GM12878 (cell line): ENCODE data around the gene PTK7. TPM values are rescaled to one million over a fixed set of nuclear protein-coding genes. Genes with fewer than 3 reads are reported as not detected.

Source experiments
- ATAC-seq: fragments of 200-7000 bp; cut with Tn5 transposase; 3 replicates; pipeline ENCODE4 v1.9.1; 2020; ENCODE audit warnings: mild to moderate bottlenecking, moderate library complexity
- BruUV-seq: library from RNA; stranded (reverse); fragments of 400-500 nt; replicated peaks from 2 replicates; lab custom pipeline; 2021; lab: Mats Ljungman, UMichigan
- CTCF ChIA-PET: fragments of 300-600 bp; sonication (Branson Sonifier 250); formaldehyde crosslinking; extraction: SDS; loops from one replicate; lab custom pipeline; 2021; ENCODE audit warnings: inconsistent platforms; lab: Yijun Ruan, JAX
- POLR2A ChIA-PET: fragments of 350-600 bp; formaldehyde crosslinking; extraction: SDS; loops from one replicate; lab custom pipeline; 2021; ENCODE audit warnings: inconsistent platforms; lab: Charles Lee
- RAD21 ChIA-PET: fragments of 300-600 bp; sonication (Branson Sonifier 250); formaldehyde crosslinking; loops from one replicate; lab custom pipeline; 2023; ENCODE audit warnings: antibody characterized with exemption; ENCODE audit not compliant: unreplicated experiment; lab: Charles Lee
- SMC1A ChIA-PET: fragments of 300-600 bp; sonication (Branson Sonifier 250); formaldehyde crosslinking; loops from one replicate; lab custom pipeline; 2023; ENCODE audit not compliant: unreplicated experiment, uncharacterized antibody; lab: Charles Lee
- DNase-seq: peaks from one replicate; pipeline ENCODE4 v3.0.0-alpha.2; 2011; ENCODE audit warnings: low read depth, low spot score
- FAIRE-seq: peaks from 3 replicates; lab custom pipeline; 2011; peaks lifted over from hg19 to GRCh38; lab: Jason Lieb, UNC
- H2AFZ ChIP-seq: 2 replicates; pipeline ENCODE4 v1.6.0; 2011; ENCODE audit warnings: low read depth, low read length, control low read depth; ENCODE audit not compliant: control insufficient read depth
- H3K27ac ChIP-seq: 2 replicates; pipeline ENCODE4 v1.5.1; 2011; ENCODE audit warnings: control low read depth; ENCODE audit not compliant: control insufficient read depth, insufficient read depth
- H3K27me3 ChIP-seq, 2 experiments: replicated peaks in 1 of 2; 2 replicates each; pipeline versions ENCODE4 v1.6.0 to v1.6.1; 2011; ENCODE audit warnings: low read length in 1 of 2; ENCODE audit not compliant: control insufficient read depth in 2 of 2, insufficient read depth in 2 of 2
- H3K36me3 ChIP-seq, 2 experiments: 2 replicates each; pipeline ENCODE4 v1.5.1; 2011; ENCODE audit warnings: low read length in 1 of 2; ENCODE audit not compliant: control insufficient read depth in 2 of 2, insufficient read depth in 2 of 2
- H3K4me1 ChIP-seq: 2 replicates; pipeline ENCODE4 v1.6.1; 2011; ENCODE audit warnings: mild to moderate bottlenecking, low read length, moderate library complexity, mixed read lengths; ENCODE audit not compliant: control insufficient read depth, insufficient read depth
- H3K4me2 ChIP-seq: 2 replicates; pipeline ENCODE4 v1.6.0; 2011; ENCODE audit warnings: control low read depth; ENCODE audit not compliant: control insufficient read depth, insufficient read depth
- H3K4me3 ChIP-seq: fragments of 200-600 bp; sonication (generic); 2 replicates; pipeline ENCODE4 v1.5.1; 2016
- H3K79me2 ChIP-seq: 2 replicates; pipeline ENCODE4 v1.6.0; 2011; ENCODE audit warnings: low read length; ENCODE audit not compliant: control insufficient read depth, insufficient read depth
- H3K9ac ChIP-seq: 2 replicates; pipeline ENCODE4 v1.8.0; 2011; ENCODE audit warnings: low read length, control low read depth, mixed read lengths; ENCODE audit not compliant: control insufficient read depth, insufficient read depth
- H3K9me3 ChIP-seq: replicated peaks from 3 replicates; pipeline ENCODE4 v1.5.1; 2011; ENCODE audit warnings: mild to moderate bottlenecking, low read length; ENCODE audit not compliant: control insufficient read depth, insufficient read depth
- H4K20me1 ChIP-seq: 2 replicates; pipeline ENCODE4 v1.6.0; 2011; ENCODE audit not compliant: control insufficient read depth, insufficient read depth
- ASH2L ChIP-seq: fragments of 300-600, 200-600 bp; sonication (generic); IDR thresholded peaks from 2 replicates; pipeline ENCODE4 v1.6.1; 2017; ENCODE audit warnings: low read depth, mild to moderate bottlenecking, borderline replicate concordance
- ATF7 ChIP-seq: fragments of 450-650 bp; IDR thresholded peaks from 2 replicates; pipeline ENCODE4 v1.6.1; 2016; ENCODE audit warnings: low read depth, mild to moderate bottlenecking
- BRCA1 ChIP-seq: IDR thresholded peaks from 2 replicates; pipeline ENCODE4 v1.6.1; 2011; ENCODE audit warnings: low read depth, low read length, improper control_type of control experiment
- FOXK2 ChIP-seq: fragments of 450-650 bp; IDR thresholded peaks from 2 replicates; pipeline ENCODE4 v1.6.1; 2017; ENCODE audit warnings: mild to moderate bottlenecking, moderate library complexity
- RAD51 ChIP-seq: fragments of 450-650 bp; IDR thresholded peaks from 2 replicates; pipeline ENCODE4 v1.6.1; 2016; ENCODE audit warnings: moderate library complexity, mild to moderate bottlenecking, inconsistent platforms
- SP1 ChIP-seq: IDR thresholded peaks from one replicate; pipeline ENCODE4 v1.6.1; 2011; ENCODE audit warnings: low read depth, low read length
- ZNF217 ChIP-seq: fragments of 450-650 bp; IDR thresholded peaks from 2 replicates; pipeline ENCODE4 v1.6.1; 2017; ENCODE audit warnings: antibody characterized with exemption, mild to moderate bottlenecking
- WGBS: methylation state at CpG from one replicate; pipeline ENCODE4 v1.1.6; 2016; ENCODE audit warnings: low lambda C conversion rate; ENCODE audit not compliant: insufficient replicate concordance, insufficient coverage; ENCODE audit errors: missing lambda C conversion rate; 5-methylcytosine and 5-hydroxymethylcytosine counted together
- in situ Hi-C: fragments of 300-500 bp; cut with MboI; formaldehyde crosslinking; loops from 9 replicates; pipeline ENCODE4 v1.14.3; 2018; ENCODE audit warnings: mixed read lengths
- intact Hi-C: fragments of 100-400 bp; cut with micrococcal nuclease; formaldehyde crosslinking; loops from one replicate; pipeline ENCODE4 v1.14.2; 2022; ENCODE audit not compliant: unreplicated experiment
- polyA plus RNA-seq, 11 experiments: library from polyadenylated mRNA; depleted of rRNA in 4 of 11; unstranded in 6 of 11; stranded (reverse) in 5 of 11; fragments of >200 nt; fragmentation: Nextera tagmentation in 4 of 11; fragmentation: Illumina TruSeq in 1 of 11; extraction: Ambion mirVana in 4 of 11; extraction: Trizol in 1 of 11; gene quantifications; 1 replicate in 1 of 11; 2 replicates in 10 of 11; pipeline versions ENCODE4 v1.2.1 to v1.2.3, GENCODE V29; 2011 to 2016; ENCODE audit warnings: inconsistent platforms in 2 of 11, missing spikeins in 2 of 11, low read depth in 1 of 11
- total RNA-seq, 4 experiments: library from RNA; depleted of rRNA in 3 of 4; stranded (reverse); fragments of >200 nt in 3 of 4; fragmentation: Illumina TruSeq in 1 of 4; extraction: Trizol in 1 of 4; gene quantifications; 2 replicates each; pipeline versions ENCODE4 v1.2.1 to v1.2.3, GENCODE V29; 2013 to 2021
- TF ChIP-seq, protein P1 (sequence below): fragments of 450-650 bp; IDR thresholded peaks from 2 replicates; pipeline ENCODE4 v1.6.1; 2017; ENCODE audit warnings: mild to moderate bottlenecking, moderate library complexity
- TF ChIP-seq, protein P2 (sequence below): IDR thresholded peaks from 2 replicates; pipeline ENCODE4 v1.6.1; 2012; ENCODE audit warnings: improper control_type of control experiment, low read depth, low read length; ENCODE audit not compliant: insufficient replicate concordance
- TF ChIP-seq, protein P3 (sequence below): fragments of 450-650 bp; conservative IDR thresholded peaks from 2 replicates; pipeline ENCODE4 v1.6.1; 2017; ENCODE audit warnings: mild to moderate bottlenecking, moderate library complexity

The PTK7 gene
- total and polyA plus RNA-seq, 10 of the 15 experiments (the other 5 are each of a cell fraction or from before 2014, with no cell fraction given): 0.18 to 14.4 (median 3.3) TPM; not detected in 1

DNA sequence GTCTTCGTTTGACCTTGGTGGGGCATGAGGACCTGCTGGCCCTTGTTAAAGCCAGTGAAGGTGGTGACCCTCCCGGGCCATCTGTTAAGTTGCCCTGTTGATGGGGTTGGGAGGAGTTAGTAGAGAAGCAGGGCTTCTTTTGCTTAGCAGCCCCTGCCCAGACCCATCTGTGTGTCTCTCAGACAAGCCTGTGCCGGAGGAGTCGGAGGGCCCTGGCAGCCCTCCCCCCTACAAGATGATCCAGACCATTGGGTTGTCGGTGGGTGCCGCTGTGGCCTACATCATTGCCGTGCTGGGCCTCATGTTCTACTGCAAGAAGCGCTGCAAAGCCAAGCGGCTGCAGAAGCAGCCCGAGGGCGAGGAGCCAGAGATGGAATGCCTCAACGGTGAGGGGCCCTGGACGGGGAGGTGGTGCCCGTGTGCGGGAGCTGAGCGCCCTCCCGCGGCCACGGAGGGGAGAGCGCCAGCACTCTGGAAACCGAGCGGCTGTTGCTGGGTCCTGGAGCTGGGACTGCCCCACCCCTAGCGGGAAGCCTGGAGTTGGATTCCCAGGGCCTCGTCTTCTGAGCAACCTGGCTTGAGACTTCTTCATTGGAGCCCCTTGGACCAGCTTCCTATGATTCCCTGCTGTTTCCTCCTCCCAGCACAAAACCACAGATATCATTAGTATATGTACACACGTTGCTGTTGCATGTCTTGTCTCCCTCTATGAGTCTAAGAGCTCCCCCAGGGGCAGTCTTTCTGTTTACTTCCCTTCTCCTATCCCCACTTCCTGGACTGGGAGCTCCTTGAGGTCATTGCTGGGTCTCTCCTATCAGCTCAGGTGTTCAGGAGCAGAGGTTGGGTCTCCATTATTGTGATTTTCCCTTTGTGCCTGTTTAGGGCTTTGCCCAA lies 67.4 kb downstream of the PTK7 start:
- 23% methylated on average over 24 of the region's 25 CpGs for WGBS
- ChIA-PET SMC1A (interaction anchor here (0.7 to 3.0 kb wide), 23 partner anchors 9 to 455 kb away, joined by 3 to 19 read pairs (median 3); partner anchors contain the start of genes CUL7 and PEX6), RAD21 (interaction anchor here (0.6 to 2.7 kb wide), 28 partner anchors 9 to 482 kb away, joined by 3 to 16 read pairs (median 4); partner anchors contain the start of genes CUL7, KLC4, KLHDC3 and MRPL2), POLR2A (interaction anchor here (0.6 to 1.1 kb wide), 2 partner anchors 72 to 233 kb away, joined by 3 to 6 read pairs; no protein-coding TSS in a partner anchor), CTCF (interaction anchor here (0.5 to 3.0 kb wide), 60 partner anchors 8 to 498 kb away, joined by 3 to 28 read pairs (median 4); partner anchors contain the start of genes CUL7, KLC4, KLHDC3 and MEA1)
- no peaks in the 10 kb centered on the region for H3K9me3 ChIP-seq
- intact Hi-C loops (loop anchor here (1.0 kb wide), 3 partner anchors 73 to 242 kb away; no protein-coding TSS in a partner anchor), in situ Hi-C loops (loop anchor here (5.0 kb wide), 1 partner anchor 236 kb away; no protein-coding TSS in a partner anchor)
- H3K4me2 ChIP-seq: no peak overlapping the region
- H3K27ac ChIP-seq: no peak overlapping the region
- H3K9ac ChIP-seq: no peak overlapping the region
- H3K79me2 ChIP-seq: no peaks in the 10 kb centered on the region
- peak; percentile 96 for ATAC-seq
- no peaks in the 10 kb centered on the region for H3K36me3 ChIP-seq
- no TSS peak for BruUV-seq
- no peaks in the 10 kb centered on the region for H3K4me1 ChIP-seq
- FAIRE-seq: peak; percentile 59
- no peak for DNase-seq
- H4K20me1 ChIP-seq: no peaks in the 10 kb centered on the region
- peak overlapping the region; percentile 13; the same call in 1 of the 2 replicates for H2AFZ ChIP-seq
- H3K27me3 ChIP-seq: no peaks in the 10 kb centered on the region; a peak in 1 of 4 replicates
- no peak overlapping the region for H3K4me3 ChIP-seq
- TF ChIP-seq BRCA1 (no peak), ZNF217 (no peak), FOXK2 (no peak), SP1 (no peak), ATF7 (no peak), RAD51 (no peak), ASH2L (no peak)
- TF ChIP-seq, protein P1, sequence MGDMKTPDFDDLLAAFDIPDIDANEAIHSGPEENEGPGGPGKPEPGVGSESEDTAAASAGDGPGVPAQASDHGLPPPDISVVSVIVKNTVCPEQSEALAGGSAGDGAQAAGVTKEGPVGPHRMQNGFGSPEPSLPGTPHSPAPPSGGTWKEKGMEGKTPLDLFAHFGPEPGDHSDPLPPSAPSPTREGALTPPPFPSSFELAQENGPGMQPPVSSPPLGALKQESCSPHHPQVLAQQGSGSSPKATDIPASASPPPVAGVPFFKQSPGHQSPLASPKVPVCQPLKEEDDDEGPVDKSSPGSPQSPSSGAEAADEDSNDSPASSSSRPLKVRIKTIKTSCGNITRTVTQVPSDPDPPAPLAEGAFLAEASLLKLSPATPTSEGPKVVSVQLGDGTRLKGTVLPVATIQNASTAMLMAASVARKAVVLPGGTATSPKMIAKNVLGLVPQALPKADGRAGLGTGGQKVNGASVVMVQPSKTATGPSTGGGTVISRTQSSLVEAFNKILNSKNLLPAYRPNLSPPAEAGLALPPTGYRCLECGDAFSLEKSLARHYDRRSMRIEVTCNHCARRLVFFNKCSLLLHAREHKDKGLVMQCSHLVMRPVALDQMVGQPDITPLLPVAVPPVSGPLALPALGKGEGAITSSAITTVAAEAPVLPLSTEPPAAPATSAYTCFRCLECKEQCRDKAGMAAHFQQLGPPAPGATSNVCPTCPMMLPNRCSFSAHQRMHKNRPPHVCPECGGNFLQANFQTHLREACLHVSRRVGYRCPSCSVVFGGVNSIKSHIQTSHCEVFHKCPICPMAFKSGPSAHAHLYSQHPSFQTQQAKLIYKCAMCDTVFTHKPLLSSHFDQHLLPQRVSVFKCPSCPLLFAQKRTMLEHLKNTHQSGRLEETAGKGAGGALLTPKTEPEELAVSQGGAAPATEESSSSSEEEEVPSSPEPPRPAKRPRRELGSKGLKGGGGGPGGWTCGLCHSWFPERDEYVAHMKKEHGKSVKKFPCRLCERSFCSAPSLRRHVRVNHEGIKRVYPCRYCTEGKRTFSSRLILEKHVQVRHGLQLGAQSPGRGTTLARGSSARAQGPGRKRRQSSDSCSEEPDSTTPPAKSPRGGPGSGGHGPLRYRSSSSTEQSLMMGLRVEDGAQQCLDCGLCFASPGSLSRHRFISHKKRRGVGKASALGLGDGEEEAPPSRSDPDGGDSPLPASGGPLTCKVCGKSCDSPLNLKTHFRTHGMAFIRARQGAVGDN: no peak
- TF ChIP-seq, protein P2, sequence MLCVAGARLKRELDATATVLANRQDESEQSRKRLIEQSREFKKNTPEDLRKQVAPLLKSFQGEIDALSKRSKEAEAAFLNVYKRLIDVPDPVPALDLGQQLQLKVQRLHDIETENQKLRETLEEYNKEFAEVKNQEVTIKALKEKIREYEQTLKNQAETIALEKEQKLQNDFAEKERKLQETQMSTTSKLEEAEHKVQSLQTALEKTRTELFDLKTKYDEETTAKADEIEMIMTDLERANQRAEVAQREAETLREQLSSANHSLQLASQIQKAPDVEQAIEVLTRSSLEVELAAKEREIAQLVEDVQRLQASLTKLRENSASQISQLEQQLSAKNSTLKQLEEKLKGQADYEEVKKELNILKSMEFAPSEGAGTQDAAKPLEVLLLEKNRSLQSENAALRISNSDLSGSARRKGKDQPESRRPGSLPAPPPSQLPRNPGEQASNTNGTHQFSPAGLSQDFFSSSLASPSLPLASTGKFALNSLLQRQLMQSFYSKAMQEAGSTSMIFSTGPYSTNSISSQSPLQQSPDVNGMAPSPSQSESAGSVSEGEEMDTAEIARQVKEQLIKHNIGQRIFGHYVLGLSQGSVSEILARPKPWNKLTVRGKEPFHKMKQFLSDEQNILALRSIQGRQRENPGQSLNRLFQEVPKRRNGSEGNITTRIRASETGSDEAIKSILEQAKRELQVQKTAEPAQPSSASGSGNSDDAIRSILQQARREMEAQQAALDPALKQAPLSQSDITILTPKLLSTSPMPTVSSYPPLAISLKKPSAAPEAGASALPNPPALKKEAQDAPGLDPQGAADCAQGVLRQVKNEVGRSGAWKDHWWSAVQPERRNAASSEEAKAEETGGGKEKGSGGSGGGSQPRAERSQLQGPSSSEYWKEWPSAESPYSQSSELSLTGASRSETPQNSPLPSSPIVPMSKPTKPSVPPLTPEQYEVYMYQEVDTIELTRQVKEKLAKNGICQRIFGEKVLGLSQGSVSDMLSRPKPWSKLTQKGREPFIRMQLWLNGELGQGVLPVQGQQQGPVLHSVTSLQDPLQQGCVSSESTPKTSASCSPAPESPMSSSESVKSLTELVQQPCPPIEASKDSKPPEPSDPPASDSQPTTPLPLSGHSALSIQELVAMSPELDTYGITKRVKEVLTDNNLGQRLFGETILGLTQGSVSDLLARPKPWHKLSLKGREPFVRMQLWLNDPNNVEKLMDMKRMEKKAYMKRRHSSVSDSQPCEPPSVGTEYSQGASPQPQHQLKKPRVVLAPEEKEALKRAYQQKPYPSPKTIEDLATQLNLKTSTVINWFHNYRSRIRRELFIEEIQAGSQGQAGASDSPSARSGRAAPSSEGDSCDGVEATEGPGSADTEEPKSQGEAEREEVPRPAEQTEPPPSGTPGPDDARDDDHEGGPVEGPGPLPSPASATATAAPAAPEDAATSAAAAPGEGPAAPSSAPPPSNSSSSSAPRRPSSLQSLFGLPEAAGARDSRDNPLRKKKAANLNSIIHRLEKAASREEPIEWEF: no peak
- TF ChIP-seq, protein P3, sequence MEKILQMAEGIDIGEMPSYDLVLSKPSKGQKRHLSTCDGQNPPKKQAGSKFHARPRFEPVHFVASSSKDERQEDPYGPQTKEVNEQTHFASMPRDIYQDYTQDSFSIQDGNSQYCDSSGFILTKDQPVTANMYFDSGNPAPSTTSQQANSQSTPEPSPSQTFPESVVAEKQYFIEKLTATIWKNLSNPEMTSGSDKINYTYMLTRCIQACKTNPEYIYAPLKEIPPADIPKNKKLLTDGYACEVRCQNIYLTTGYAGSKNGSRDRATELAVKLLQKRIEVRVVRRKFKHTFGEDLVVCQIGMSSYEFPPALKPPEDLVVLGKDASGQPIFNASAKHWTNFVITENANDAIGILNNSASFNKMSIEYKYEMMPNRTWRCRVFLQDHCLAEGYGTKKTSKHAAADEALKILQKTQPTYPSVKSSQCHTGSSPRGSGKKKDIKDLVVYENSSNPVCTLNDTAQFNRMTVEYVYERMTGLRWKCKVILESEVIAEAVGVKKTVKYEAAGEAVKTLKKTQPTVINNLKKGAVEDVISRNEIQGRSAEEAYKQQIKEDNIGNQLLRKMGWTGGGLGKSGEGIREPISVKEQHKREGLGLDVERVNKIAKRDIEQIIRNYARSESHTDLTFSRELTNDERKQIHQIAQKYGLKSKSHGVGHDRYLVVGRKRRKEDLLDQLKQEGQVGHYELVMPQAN: no peak
